Measurements from ENCODE around the gene PDZD7.

Gene PDZD7

GRCh38 chr10:101006593-101007098 lies 24.3 kb downstream of the PDZD7 start:
- H3K4me3 ChIP-seq (ENCODE audit: low read depth, low read length) = no peak overlapping the region
- DNase-seq (ENCODE audit: low read depth) = no peak
- no peak for TF ChIP-seq MYC (IDR thresholded peaks at IDR 0.05; ENCODE audit: low read depth, low read length)
- no peak for TF ChIP-seq CTCF (IDR thresholded peaks at IDR 0.05; ENCODE audit: low read depth, low read length)
- TF ChIP-seq MAX (IDR thresholded peaks at IDR 0.05; ENCODE audit: low read depth, low read length) = no peak
- no peak for TF ChIP-seq POLR2A (IDR thresholded peaks at IDR 0.05; ENCODE audit: extremely low read depth, insufficient read length)

- TF ChIP-seq CTCF (IDR thresholded peaks at IDR 0.05; ENCODE audit: low read depth, low read length) (no peak), MAX (IDR thresholded peaks at IDR 0.05; ENCODE audit: low read depth, low read length) (no peak), MYC (IDR thresholded peaks at IDR 0.05; ENCODE audit: low read depth, low read length) (no peak), POLR2A (IDR thresholded peaks at IDR 0.05; ENCODE audit: extremely low read depth, insufficient read length) (no peak)
- H3K4me3 ChIP-seq (ENCODE audit: low read depth, low read length) = no peak overlapping the region
Observed at GRCh38 chr10:101005869-101006567, 24.9 kb downstream of the PDZD7 start.

GRCh38 chr10:101005361-101005760 lies 25.6 kb downstream of the PDZD7 start:
- no peak for DNase-seq (ENCODE audit: low read depth)
- TF ChIP-seq MAX (IDR thresholded peaks at IDR 0.05; ENCODE audit: low read depth, low read length) (no peak), CTCF (IDR thresholded peaks at IDR 0.05; ENCODE audit: low read depth, low read length) (no peak), MYC (IDR thresholded peaks at IDR 0.05; ENCODE audit: low read depth, low read length) (no peak), POLR2A (IDR thresholded peaks at IDR 0.05; ENCODE audit: extremely low read depth, insufficient read length) (no peak)
- H3K4me3 ChIP-seq (ENCODE audit: low read depth, low read length) = no peak overlapping the region

More at GRCh38 chr10:101005869-101006567, 24.9 kb downstream of the PDZD7 start:
- no peak for DNase-seq (ENCODE audit: low read depth)

GRCh38 chr10:101003639-101004206 lies 27.2 kb downstream of the PDZD7 start:
- TF ChIP-seq CTCF (IDR thresholded peaks at IDR 0.05; ENCODE audit: low read depth, low read length) (no peak), MAX (IDR thresholded peaks at IDR 0.05; ENCODE audit: low read depth, low read length) (no peak), MYC (IDR thresholded peaks at IDR 0.05; ENCODE audit: low read depth, low read length) (no peak), POLR2A (IDR thresholded peaks at IDR 0.05; ENCODE audit: extremely low read depth, insufficient read length) (no peak)
- DNase-seq (ENCODE audit: low read depth) = no peak
- no peak overlapping the region for H3K4me3 ChIP-seq (ENCODE audit: low read depth, low read length)

- no peak for DNase-seq (ENCODE audit: low read depth)
- TF ChIP-seq CTCF (IDR thresholded peaks at IDR 0.05; ENCODE audit: low read depth, low read length) (no peak), MAX (IDR thresholded peaks at IDR 0.05; ENCODE audit: low read depth, low read length) (no peak), MYC (IDR thresholded peaks at IDR 0.05; ENCODE audit: low read depth, low read length) (no peak), POLR2A (IDR thresholded peaks at IDR 0.05; ENCODE audit: extremely low read depth, insufficient read length) (no peak)
- H3K4me3 ChIP-seq (ENCODE audit: low read depth, low read length) = no peak overlapping the region
Observed at GRCh38 chr10:101002456-101002855, 28.5 kb downstream of the PDZD7 start.

Measured in NB4 (cell line).